AG04450 (cell line): ENCODE data around the gene SLCO3A1. TPM values are rescaled to one million over a fixed set of nuclear protein-coding genes. Genes with fewer than 3 reads are reported as not detected.

Source experiments
- CTCF ChIA-PET: fragments of 300-600, 350-600 bp; formaldehyde crosslinking; extraction: SDS; loops from one replicate; lab custom pipeline; 2022; ENCODE audit warnings: antibody characterized with exemption, inconsistent platforms; lab: Charles Lee
- POLR2A ChIA-PET: fragments of 350-600 bp; formaldehyde crosslinking; extraction: SDS; loops from one replicate; lab custom pipeline; 2021; ENCODE audit warnings: antibody characterized with exemption, inconsistent platforms; lab: Yijun Ruan, JAX
- DNase-seq: peaks from one replicate; pipeline ENCODE4 v3.0.0-alpha.2; 2011; ENCODE audit warnings: low read depth, low spot score
- H3K27ac ChIP-seq: one replicate; pipeline ENCODE4 v1.5.1; 2012; ENCODE audit warnings: low read depth, low read length, control low read depth
- H3K27me3 ChIP-seq: one replicate; pipeline ENCODE4 v1.6.0; 2012; ENCODE audit warnings: low read length; ENCODE audit not compliant: control insufficient read depth, insufficient read depth
- H3K4me3 ChIP-seq: 2 replicates; pipeline ENCODE4 v1.5.1; 2011; ENCODE audit warnings: mild to moderate bottlenecking, low read depth, low read length, control low read depth
- H3K9me3 ChIP-seq: 2 replicates; pipeline ENCODE4 v1.5.1; 2012; ENCODE audit warnings: low read length; ENCODE audit not compliant: control insufficient read depth, insufficient read depth
- CTCF ChIP-seq: IDR thresholded peaks from 2 replicates; pipeline ENCODE4 v1.5.1; 2011; ENCODE audit warnings: low read depth, low read length, control low read depth, inconsistent platforms
- polyA plus RNA-seq: library from polyadenylated mRNA; depleted of rRNA; stranded (reverse); fragments of >200 nt; gene quantifications from 2 replicates; pipeline ENCODE4 v1.2.3, GENCODE V29; 2011

The SLCO3A1 gene
- polyA plus RNA-seq, 1 experiment: 7.6 TPM

GRCh38 chr15:92097474-92098178 is 244.1 kb downstream of the SLCO3A1 start:
- ChIA-PET CTCF (interaction anchor here (0.7 to 2.3 kb wide), 12 partner anchors 8 to 620 kb away, joined by 3 to 27 read pairs (median 3); no protein-coding TSS in a partner anchor), POLR2A (interaction anchor here (0.6 kb wide), 1 partner anchor 72 kb away, joined by 3 read pairs; no protein-coding TSS in a partner anchor)
- DNase-seq: peak; percentile 16
- Histone ChIP-seq H3K27me3 (no peaks in the 10 kb centered on the region), H3K4me3 (no peak overlapping the region), H3K27ac (no peak overlapping the region), H3K9me3 (no peaks in the 10 kb centered on the region)
- peak; percentile 84 for TF ChIP-seq CTCF

DNA sequence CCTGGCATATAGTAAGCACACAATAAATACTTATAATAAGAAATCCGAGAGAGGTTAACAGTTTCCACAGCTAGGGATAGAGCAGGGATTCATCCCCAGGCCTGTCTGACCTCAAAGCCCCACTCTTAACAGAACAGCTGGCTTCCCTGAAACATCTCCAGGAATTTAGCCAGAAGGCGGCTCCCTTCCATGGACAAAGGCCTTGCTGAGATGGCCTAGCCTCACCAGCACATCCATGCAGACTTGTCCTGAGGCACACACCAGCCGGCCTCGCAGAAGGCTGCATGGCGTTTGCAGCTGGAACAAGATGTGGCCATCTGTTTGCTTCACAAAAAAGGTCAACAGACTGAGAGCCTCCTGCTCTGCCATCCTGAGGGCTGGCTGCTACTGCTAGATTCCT is 245.4 kb downstream of the SLCO3A1 start:
- no peak for DNase-seq
- no peak for TF ChIP-seq CTCF
- POLR2A ChIA-PET: no interaction called here
- H3K27ac ChIP-seq: no peak overlapping the region
- no peaks in the 10 kb centered on the region for H3K9me3 ChIP-seq
- H3K27me3 ChIP-seq: no peaks in the 10 kb centered on the region
- CTCF ChIA-PET: interaction anchor here (0.6 to 2.3 kb wide), 9 partner anchors 9 to 639 kb away, joined by 3 to 27 read pairs (median 4); no protein-coding TSS in a partner anchor
- no peak overlapping the region for H3K4me3 ChIP-seq

DNA sequence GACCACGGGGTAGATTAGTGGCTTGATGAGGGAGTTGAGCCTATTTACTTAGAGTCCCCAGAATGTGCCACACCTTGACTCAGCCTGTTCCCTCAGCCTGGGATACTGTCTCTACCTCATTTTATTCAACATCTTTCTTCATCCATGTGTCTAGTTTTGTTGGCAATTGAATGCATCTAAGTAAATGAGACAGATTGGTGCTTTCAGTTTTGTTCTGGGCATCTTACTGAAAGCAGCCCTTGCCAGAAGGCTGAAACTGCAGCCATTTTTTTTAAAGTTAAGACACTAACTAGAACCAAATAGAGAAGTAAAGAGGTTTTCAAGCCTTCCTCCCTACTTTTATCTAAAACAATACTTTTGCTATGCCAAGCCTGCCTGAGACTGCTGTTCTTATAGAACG is 246.8 kb downstream of the SLCO3A1 start:
- CTCF ChIA-PET: interaction anchor here (0.7 kb wide), 1 partner anchor 557 kb away, joined by 6 read pairs; no protein-coding TSS in a partner anchor
- POLR2A ChIA-PET: no interaction called here
- no peaks in the 10 kb centered on the region for H3K9me3 ChIP-seq

DNA sequence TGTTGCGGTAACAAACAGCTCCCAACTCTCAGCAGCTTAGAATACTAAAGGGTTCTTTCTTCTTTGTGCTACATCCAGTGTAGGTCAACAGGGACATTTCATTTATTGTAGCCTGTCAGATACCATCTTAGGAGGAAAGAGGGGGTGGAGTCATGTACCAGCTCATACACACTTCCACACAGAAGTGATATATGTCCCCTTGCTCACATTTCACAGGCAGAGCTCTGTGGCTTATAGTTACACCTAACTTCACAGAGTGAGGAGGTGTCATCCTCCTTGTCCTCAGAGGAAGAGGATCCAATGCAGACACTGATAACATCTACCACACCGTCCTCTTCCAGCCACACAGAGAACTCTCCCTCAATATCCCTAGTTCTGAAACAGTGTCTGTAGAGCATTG is 247.2 kb downstream of the SLCO3A1 start:
- no peak for TF ChIP-seq CTCF
- Histone ChIP-seq H3K9me3 (no peaks in the 10 kb centered on the region), H3K27me3 (no peaks in the 10 kb centered on the region), H3K27ac (no peak overlapping the region), H3K4me3 (no peak overlapping the region)
- CTCF ChIA-PET: no interaction called here
- POLR2A ChIA-PET: no interaction called here
- DNase-seq: no peak

More for the DNA sequence above, 246.8 kb downstream of the SLCO3A1 start:
- no peaks in the 10 kb centered on the region for H3K27me3 ChIP-seq
- no peak for TF ChIP-seq CTCF
- no peak overlapping the region for H3K27ac ChIP-seq
- no peak overlapping the region for H3K4me3 ChIP-seq
- no peak for DNase-seq

DNA sequence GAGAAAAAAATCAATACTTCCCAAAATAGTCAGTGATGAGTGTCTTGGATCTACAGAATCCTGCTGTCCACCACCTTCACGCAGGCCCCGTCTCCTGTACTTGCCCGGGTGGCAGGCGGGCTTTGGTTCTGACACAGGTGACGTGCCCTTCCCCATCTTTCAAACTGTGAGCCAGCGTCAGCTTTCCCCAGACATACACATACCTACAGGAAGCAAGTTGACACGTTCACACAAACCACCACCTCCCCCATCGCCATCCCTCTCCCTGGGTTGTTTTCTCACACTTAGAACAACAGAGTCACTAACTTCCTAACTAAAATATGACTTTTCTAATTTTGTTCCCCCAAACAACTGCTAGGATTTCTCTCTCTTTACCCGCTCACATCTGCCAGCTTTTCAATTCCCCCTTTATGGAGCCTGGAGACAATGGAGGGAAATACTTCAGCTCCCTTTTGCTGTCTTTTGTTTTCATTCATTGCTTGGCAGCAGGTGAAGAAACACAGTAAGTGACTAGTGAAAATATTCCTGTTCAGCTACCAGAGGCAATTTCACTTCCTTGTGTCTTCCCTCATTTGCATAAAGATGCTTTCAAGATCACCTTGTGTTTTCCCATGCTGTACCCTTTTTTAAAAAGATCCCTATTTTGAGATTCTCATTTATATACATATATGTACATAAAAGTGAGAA is 248.3 kb downstream of the SLCO3A1 start:
- H3K27me3 ChIP-seq: no peaks in the 10 kb centered on the region
- TF ChIP-seq CTCF: no peak
- no peaks in the 10 kb centered on the region for H3K9me3 ChIP-seq
- no peak overlapping the region for H3K4me3 ChIP-seq
- CTCF ChIA-PET: no interaction called here
- no peak for DNase-seq
- H3K27ac ChIP-seq: no peak overlapping the region
- POLR2A ChIA-PET: no interaction called here
